OCI-LY1 (cell line): ENCODE data around the gene ANKS4B.

Experiments used
- EZH2 ChIP-seq: fragments of 200-600 bp; sonication (generic), shearing (Covaris generic); IDR thresholded peaks from 2 replicates; pipeline ENCODE4 v1.8.0; 2017; ENCODE audit warnings: borderline replicate concordance, mixed run types, mild to moderate bottlenecking, antibody characterized with exemption, low read length, moderate library complexity, mixed read lengths
- TF ChIP-seq, protein P1 (sequence below): fragments of 200-600 bp; sonication (generic), shearing (Covaris generic); IDR thresholded peaks from 2 replicates; pipeline ENCODE4 v1.5.1; 2017; ENCODE audit warnings: mild to moderate bottlenecking, antibody characterized with exemption, low read length, moderate library complexity, mixed read lengths

DNA sequence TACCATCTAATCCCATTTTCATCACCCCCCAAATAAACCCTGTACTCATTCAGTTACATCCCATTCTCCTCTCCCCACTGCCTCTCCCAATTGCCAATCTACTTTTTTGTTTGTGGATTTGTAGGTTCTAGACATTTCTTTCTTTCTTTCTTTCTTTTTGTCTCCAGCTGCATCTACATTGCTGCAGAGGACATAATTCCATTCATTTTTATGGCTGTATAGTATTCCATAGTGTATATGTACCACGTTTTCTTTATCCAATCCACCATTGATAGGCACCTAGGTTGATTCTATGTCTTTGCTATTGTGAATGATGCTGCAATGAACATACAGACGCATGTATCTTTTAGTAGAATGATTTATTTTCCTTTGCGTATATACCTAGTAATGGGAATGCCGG is 50.9 kb downstream of the ANKS4B start:
- TF ChIP-seq, protein P1, sequence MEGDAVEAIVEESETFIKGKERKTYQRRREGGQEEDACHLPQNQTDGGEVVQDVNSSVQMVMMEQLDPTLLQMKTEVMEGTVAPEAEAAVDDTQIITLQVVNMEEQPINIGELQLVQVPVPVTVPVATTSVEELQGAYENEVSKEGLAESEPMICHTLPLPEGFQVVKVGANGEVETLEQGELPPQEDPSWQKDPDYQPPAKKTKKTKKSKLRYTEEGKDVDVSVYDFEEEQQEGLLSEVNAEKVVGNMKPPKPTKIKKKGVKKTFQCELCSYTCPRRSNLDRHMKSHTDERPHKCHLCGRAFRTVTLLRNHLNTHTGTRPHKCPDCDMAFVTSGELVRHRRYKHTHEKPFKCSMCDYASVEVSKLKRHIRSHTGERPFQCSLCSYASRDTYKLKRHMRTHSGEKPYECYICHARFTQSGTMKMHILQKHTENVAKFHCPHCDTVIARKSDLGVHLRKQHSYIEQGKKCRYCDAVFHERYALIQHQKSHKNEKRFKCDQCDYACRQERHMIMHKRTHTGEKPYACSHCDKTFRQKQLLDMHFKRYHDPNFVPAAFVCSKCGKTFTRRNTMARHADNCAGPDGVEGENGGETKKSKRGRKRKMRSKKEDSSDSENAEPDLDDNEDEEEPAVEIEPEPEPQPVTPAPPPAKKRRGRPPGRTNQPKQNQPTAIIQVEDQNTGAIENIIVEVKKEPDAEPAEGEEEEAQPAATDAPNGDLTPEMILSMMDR: no peak
- TF ChIP-seq EZH2: no peak
